ENCODE data around the gene C1QTNF6.

The C1QTNF6 gene

GRCh38 chr22:37144180-37144554, 43.9 kb downstream of the C1QTNF6 start:
- H3K4me3 Mint-ChIP-seq = no peak overlapping the region
- peaks cover 22% of the 10 kb centered on the region for H3K4me1 Mint-ChIP-seq
- no peaks in the 10 kb centered on the region for H3K9me3 Mint-ChIP-seq
- no peaks in the 10 kb centered on the region for H3K36me3 Mint-ChIP-seq (ENCODE audit: low read depth)
- no peak for DNase-seq
- no peak overlapping the region for H3K27ac Mint-ChIP-seq
- TF ChIP-seq CTCF (IDR thresholded peaks at IDR 0.05) = no peak
- H3K27me3 Mint-ChIP-seq (ENCODE audit: low read depth, poor library complexity) = peaks cover 28% of the 10 kb centered on the region

- Mint-ChIP-seq H3K36me3 (ENCODE audit: low read depth) (no peaks in the 10 kb centered on the region), H3K9me3 (no peaks in the 10 kb centered on the region), H3K27ac (no peak overlapping the region), H3K4me1 (peaks cover 32% of the 10 kb centered on the region), H3K4me3 (no peak overlapping the region), H3K27me3 (ENCODE audit: low read depth, poor library complexity) (peaks cover 32% of the 10 kb centered on the region)
- TF ChIP-seq CTCF (IDR thresholded peaks at IDR 0.05) = no peak
- no peak for DNase-seq
Observed at GRCh38 chr22:37141971-37142370, 46.1 kb downstream of the C1QTNF6 start.

- Mint-ChIP-seq H3K36me3 (ENCODE audit: low read depth) (no peaks in the 10 kb centered on the region), H3K27ac (no peak overlapping the region), H3K4me3 (no peak overlapping the region), H3K27me3 (ENCODE audit: low read depth, poor library complexity) (peaks cover 33% of the 10 kb centered on the region), H3K9me3 (no peaks in the 10 kb centered on the region), H3K4me1 (peaks cover 36% of the 10 kb centered on the region)
- DNase-seq = no peak
- no peak for TF ChIP-seq CTCF (IDR thresholded peaks at IDR 0.05)
Observed at GRCh38 chr22:37141476-37141875, 46.6 kb downstream of the C1QTNF6 start.

GRCh38 chr22:37140686-37141323, 47.2 kb downstream of the C1QTNF6 start:
- H3K9me3 Mint-ChIP-seq = no peaks in the 10 kb centered on the region
- H3K27ac Mint-ChIP-seq = no peak overlapping the region
- no peak for DNase-seq
- no peak overlapping the region for H3K4me3 Mint-ChIP-seq
- H3K4me1 Mint-ChIP-seq = peaks cover 30% of the 10 kb centered on the region
- peaks cover 32% of the 10 kb centered on the region for H3K27me3 Mint-ChIP-seq (ENCODE audit: low read depth, poor library complexity)
- TF ChIP-seq CTCF (IDR thresholded peaks at IDR 0.05) = no peak
- H3K36me3 Mint-ChIP-seq (ENCODE audit: low read depth) = no peaks in the 10 kb centered on the region

- peaks cover 19% of the 10 kb centered on the region for H3K4me1 Mint-ChIP-seq
- no peaks in the 10 kb centered on the region for H3K9me3 Mint-ChIP-seq
- H3K27ac Mint-ChIP-seq = no peak overlapping the region
- H3K4me3 Mint-ChIP-seq = no peak overlapping the region
- H3K27me3 Mint-ChIP-seq (ENCODE audit: low read depth, poor library complexity) = peaks cover 31% of the 10 kb centered on the region
- TF ChIP-seq CTCF (IDR thresholded peaks at IDR 0.05) = no peak
- no peaks in the 10 kb centered on the region for H3K36me3 Mint-ChIP-seq (ENCODE audit: low read depth)
- no peak for DNase-seq
Observed at GRCh38 chr22:37139762-37140161, 48.3 kb downstream of the C1QTNF6 start.

GRCh38 chr22:37138849-37139561, 49.0 kb downstream of the C1QTNF6 start:
- TF ChIP-seq CTCF (IDR thresholded peaks at IDR 0.05) = no peak
- Mint-ChIP-seq H3K9me3 (no peaks in the 10 kb centered on the region), H3K27me3 (ENCODE audit: low read depth, poor library complexity) (peaks cover 31% of the 10 kb centered on the region), H3K27ac (no peak overlapping the region), H3K4me3 (no peak overlapping the region), H3K36me3 (ENCODE audit: low read depth) (no peaks in the 10 kb centered on the region), H3K4me1 (peaks cover 15% of the 10 kb centered on the region)
- no peak for DNase-seq

All from nephron progenitor cell (in vitro differentiated cells).